GM21786 (cell line): ENCODE measurements around the gene BFSP1.
A peak's percentile ranks its signal among the peaks of the same experiment; 100 is the strongest.

Experiments
- ATAC-seq: cut with Tn5 transposase; IDR thresholded peaks from one replicate; pipeline ENCODE4 v1.9.1; 2021; ENCODE audit not compliant: unreplicated experiment

BFSP1 gene

DNA sequence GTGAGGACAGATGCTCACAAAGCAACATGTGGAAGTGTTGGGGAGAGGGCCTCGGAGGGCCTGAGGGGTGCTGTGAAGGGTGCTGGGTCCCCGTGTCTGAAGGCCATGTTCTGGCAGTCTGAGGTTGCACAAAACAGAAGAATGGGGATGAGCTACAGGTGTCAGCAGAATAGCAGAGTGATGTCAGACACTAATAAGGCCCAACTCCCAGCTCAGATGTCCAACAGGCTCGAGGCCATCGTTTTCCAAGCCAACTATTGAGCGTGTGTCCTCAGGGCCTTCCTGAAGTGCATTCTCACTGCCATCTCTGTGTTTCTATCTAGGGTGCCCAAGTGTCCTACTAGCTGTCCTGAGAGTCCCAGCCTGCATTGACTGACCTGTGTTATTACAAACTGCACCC is 7.9 kb downstream of the BFSP1 start:
- ATAC-seq: no peak

DNA sequence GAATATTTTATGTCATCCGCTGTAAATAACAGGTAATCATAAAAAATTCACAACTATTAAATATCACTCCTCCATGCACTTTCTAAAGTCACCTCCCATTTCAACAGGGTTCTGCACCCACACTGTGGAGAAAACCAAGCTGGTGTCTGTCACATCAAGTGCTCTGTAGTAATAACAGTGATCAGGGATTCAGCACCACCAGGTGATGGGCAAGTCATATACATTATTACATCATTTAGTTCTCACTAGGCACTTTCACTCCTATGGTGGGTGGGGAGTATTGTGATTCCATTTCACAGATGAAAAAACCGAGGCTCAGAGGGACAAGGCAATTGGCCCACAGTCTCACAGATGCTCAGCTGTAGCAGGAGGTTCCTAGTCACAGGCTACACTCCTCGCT is 8.7 kb downstream of the BFSP1 start:
- ATAC-seq: no peak

DNA sequence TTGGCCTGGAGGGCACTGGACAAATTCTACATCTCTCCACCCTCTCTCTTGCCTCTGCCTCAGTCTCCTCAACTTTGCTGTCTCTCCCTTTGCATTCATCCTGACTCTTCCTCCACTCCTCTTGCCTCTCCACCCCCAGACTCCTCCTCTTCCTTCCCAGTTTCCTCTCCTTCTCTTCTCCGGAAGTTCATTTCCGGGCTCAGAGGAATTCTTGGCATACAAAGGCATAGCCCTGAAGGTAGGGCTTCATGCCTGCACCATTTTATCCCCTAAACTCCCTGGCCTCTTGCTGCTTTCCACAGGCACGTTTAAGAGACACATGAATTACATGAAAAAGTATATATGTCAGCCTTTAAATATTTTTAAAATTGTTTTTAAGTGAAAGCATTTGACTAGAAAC is 10.6 kb downstream of the BFSP1 start:
- no peak for ATAC-seq

DNA sequence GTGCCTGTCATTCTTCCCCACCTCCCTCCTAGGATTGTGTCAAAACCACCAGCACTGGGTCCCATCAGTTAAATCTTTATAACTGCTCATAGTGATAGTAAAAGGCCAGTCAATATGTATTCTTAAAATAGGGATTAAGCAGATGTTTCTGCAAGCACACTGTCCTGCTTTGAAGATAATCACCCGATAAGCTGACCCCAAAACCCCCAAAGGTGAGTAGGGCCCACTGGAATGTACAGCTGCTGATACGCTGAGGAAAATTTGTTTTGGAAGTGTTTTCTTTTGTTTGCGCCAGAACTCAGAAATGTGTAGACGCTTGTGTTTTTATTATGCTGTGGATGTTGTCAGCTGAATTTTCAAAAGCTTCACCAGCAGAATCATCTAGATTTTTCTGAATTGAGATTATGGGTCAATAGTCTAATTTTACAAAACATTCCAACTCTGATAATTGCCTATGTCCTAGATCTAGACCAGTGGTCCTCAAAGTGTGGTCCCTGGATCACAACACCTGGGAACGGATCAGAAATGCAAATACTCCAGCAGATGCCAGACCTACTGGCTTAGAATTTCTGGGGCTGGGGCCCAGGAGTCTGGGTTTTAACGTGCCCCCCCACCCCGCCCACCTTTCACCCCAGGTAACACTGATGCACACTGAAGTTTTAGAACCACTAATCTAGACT is 11.4 kb downstream of the BFSP1 start:
- no peak for ATAC-seq

DNA sequence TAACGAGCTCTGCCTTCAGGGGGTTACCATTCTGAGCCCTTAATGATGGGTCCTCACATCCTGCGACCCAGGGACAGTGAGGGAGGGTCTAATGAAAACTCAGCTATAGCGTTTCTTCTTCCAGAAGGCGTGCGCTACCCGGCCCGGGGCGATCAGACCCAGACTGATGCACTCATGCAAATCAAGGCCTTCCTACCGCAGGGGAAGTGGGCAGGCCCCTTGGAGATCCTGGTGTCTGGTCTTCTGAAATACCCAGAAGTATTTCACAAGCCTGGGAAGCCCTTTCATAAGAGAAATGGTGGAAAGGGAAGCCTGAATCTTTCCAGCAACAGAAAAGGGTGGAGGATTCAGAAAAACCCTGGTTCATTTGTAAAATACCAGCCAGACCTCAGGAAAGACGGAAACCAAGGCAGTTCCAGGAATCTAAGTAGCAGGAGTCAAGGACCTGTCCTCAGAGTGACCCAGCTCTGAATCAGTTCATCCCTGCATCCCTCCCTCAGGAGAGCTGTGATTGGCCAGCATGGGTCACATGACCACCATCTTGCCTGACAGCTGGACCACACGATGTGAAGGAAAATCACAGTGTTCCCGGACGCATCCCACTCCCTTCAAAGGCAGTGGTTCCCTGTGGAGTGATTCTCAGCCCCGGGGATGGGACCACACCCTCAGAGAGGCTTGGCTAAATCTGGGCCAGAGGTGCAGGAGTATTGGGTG is 12.7 kb downstream of the BFSP1 start:
- ATAC-seq: no peak

DNA sequence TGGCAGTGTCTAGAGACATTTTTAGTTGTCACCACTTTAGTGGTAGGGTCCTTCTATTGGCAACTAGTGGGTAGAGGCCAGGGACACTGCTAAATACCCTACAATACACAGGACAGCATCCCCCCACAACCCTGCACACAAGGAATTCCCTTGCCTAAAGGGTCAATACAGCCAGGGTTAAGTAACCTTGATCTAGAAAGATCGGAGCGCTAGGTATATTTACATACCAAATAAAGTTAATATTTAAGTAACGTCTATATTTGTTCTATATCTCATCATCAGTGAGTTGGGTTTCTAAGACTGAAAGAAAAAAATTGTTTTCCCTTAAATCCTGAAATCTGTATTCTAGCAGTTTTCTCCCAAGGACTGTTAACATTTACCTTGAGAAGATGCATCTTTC is 16.1 kb downstream of the BFSP1 start:
- no peak for ATAC-seq

DNA sequence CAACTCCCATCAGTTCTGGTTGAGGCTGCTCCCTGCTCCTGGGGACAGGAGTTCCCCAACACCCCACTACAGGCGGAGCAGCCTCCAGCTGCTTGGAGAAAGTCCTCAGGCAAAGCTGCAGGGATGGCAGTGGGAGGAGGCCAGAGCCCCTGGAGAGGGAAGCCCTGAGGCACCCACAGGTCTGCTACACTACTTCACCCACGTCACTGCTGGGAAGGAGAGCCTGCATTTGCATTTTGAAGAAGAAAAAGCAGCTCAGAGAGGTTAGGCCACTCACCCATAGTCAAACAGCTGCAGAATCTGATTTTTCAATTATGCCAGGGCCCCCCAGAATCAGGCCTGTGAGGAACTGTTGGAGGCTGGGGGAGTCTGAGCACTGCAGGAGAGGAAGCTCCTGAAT is 17.2 kb downstream of the BFSP1 start:
- no peak for ATAC-seq

DNA sequence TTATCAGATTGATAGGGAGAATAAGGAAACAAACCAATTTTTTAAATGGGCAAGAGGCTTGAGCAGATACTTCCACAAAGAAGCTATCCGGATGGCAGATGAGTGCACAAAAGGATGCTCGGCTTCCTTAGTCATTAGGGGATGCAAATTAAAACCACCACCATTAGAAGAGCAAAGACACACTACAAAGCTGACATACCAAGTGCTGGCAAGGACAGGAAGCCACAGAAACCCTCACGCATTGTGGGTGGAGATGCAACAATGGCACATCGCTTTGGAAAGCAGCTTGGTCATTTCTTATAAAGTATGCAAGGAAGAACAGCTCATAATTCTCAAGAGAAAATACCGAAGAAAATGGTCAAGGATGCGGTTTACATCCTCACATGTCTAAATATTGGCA is 19.8 kb downstream of the BFSP1 start:
- ATAC-seq: no peak

DNA sequence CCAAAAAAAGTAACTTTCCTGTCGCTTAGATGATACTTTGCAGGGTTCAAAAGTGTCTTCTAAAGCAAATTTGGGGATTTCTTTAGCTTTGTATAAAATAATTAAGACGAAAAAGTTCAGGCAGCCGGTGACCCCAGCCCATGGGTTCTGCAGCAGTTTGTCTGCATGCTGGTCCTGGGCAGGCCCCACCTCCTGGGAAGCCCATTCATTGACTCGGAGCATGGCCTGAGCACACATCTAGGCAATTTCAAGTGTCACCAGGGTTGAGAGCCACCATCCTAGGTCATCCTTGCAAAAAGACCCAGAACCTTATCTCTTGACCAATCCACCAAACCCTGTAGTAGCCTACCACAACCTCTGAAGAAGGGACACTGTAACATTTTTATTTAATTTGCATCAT is 20.6 kb downstream of the BFSP1 start:
- ATAC-seq: no peak

DNA sequence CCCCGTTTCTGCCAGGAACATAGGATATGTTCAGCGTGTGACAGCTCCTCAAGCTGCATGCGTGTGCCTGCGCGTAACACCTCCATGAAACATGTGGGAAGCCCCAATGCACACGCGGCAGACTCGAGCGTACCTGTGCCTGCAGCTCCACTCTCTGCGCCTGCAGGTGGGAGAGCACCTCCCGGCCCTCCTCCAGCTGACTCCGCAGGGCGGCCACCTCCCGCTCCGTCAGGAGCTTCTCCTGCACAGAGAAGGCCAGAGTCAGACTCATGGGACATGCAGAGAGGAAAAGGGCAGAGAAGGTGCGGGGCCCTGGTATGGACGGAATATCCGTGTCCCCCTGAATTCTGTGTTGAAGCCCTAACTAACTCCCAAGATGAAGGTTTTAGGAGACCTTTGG is 22.4 kb downstream of the BFSP1 start:
- no peak for ATAC-seq

DNA sequence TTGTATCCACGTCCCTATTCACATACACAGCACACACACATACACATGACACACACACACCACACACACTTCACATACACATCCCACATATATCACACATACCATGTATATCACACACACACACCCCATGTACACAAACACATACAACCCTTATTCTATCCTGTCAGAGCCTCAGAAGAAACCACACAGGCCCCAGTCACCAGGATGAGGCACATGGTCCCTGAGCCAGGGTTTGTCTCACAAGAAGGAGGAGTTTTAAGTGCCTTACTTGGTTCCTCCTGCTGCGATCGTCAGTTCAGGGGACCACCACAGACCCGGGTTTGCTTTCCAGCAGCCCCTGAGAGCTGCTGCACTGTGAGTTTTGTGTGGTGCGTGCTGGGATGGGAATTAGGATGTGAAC is 23.6 kb downstream of the BFSP1 start:
- no peak for ATAC-seq

DNA sequence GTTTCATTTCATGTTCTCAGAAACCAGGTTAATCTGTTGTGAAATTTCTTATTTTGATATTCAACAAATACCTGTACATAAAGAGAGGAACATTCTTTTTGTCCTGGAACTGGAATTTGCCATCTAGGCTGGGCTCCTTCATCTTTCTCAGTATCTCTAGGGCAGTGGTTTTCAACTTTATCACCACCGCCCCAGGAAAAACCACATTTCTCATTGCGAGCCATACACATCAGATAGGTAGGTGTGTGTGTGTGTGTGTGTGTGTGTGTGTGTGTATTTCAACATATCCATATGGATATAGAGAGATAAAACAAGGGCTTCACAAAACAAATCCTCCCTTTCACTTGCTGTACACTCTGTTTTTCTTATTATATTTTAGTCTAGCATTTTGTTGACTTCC is 24.1 kb downstream of the BFSP1 start:
- ATAC-seq: no peak

DNA sequence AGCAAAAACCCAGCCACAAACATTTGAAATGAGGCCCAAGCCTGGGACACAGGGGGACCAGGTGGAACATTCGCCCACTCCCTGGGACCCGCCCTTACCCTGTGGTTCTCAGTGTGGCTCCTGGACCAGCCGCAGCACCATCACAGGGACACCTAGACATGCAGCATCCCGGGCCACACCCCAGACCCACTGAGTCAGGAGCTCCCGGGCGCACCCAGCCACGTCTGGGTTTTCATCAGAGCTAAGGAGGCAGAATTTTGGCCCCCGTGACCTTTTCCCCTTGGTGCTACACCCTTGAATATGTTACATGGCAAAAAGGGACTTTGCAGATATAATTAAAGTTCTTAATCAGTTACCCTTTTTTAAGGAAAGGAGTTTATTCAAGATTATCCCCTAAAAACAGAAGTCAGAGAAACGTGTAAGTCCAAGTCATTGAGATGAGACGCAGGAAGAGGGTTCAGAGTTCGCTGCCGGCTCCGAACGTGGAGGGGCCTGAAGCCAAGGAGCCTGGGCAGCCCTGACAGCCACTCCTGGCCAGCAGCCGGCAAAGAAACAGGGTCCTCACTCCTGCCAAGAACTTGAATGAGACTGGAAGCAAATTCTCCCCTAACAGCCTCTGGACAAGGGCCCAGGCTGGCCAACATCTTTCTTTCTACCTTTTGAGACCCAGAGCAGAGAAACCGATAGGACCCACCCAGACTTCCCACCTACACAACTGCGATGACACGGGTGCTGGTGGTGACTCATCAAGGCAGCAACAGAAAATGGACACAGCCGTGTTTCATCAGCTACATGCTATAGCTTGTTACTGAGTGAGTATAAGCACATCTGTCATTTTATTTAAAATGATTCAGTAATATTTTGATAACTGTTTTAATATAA is 25.3 kb downstream of the BFSP1 start:
- ATAC-seq: no peak

DNA sequence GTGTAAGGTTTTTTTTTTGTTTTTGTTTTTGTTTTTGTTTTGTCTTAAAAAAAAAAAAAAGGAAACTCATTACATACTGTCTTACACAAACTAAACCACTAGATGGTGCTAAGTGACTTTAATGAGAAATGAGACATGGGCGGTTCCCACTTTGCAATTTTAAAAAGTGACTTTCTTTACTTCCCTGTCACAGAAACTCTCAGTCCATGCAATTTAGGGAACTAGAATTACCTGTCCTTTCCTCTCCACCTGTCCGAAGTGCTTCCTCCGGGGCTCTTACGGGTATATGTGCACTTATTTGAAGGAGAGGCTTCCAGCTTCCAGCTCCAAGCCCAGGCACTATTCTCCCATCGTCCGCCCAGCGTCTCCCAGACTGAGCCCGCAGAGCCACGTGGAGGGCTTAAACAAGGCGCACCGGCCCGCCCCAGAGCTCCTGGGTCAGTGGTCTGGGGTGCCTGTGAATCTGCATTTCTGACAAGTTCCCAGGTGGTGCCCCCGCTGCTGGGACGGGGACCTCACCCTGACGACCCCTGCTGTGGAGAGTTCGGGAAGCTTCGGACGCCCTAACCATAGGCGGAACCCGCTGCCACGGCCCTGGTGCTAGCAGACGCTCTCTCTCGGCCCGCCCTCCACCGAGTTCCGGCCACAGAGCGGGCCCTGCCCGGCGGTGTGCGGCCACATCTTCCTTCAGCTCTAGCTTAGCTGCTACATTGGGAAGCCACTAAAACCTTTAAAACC is 26.1 kb downstream of the BFSP1 start:
- peak; percentile 63 for ATAC-seq

DNA sequence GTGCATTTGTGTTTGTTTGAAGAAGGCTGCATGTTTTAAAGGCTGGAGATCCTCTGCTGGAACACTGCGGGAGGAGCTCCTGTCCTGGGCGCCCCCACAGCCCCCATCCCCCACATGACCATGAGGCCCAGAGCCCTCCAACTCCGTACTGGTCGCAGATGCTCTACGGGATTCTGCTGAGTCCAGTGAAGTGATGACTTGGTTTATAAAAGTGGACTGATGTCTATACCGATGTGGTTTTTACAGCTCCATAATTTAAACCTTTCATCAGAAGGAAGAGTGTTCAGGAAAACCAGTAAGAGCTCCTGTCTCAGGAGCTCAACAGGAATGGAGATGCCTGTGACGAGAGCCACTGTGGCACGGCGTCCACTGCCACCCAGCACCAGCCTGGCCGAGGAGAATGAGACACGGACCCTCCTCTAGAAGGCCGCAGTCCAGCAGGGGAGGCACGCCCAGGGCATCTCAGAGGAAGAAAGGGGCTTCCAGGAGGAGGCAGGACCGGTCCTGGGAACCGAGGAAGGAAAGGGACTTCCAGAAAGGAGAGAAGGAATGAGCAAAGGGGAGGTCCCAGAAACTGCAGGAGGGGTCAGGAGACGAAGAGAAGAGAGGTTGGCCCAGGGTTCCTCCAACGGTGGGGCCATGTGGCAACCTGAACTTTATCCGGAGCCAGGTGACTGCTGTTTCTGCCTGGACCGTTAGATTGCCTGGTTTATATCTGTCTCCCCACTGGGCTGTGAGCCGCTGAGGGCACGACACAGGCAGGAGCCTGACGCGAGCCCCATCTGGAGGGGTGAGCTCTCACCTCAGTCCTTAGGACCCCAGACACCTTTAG is 26.9 kb downstream of the BFSP1 start:
- ATAC-seq: peak; percentile 19

DNA sequence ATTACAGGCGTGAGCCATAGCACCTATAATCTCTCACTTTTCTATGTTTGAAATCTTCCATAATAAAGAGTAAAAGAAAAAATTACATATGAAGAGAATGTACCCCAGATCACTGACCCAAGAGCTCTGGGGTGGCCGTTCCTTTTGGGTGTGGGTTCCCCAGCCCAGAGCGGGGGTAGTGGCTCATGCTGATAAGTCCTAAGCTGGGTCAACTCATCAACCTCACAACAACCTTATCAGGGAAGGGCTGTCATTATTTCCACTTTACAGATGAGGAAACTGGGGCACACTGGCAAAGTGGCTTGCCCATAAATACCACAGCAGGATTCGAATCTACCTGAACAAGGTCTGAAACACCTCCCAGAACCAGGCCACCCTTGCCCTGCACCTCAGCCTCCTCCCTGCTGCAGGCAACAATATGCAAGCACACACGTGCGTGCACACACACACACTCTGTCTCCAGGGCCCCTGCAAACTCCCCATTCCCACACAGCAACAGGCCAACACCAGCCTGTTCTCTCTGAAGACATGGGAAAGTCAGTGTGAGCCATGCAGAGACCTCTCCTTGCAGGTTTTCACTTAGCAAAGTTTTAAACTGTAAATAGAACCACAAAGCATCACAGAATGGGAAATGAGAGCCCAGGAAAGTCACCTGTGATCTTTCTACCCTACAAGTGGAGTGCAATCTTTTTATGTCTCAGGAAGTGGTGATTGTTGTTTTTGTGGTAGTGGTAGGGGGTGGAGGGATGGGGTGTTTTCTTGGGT is 27.7 kb downstream of the BFSP1 start:
- no peak for ATAC-seq

DNA sequence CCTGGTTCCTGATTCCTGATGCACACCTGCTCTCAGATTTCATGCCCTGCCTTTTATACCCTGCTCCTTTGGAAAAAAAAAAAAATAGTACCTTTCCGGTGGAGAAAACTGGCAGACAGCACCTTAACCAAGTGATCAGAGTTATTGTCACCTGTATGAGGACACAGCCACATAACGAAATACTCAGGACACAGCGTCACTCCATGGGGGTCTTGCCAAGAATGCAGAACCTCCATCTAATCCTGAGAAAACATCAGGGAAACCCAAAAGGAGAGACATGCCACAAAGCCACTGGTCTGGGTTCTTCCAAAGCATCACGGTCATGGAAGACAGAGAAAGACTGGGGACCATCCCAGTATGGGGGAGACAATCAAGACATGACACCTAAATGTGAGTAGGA is 29.1 kb downstream of the BFSP1 start:
- no peak for ATAC-seq

DNA sequence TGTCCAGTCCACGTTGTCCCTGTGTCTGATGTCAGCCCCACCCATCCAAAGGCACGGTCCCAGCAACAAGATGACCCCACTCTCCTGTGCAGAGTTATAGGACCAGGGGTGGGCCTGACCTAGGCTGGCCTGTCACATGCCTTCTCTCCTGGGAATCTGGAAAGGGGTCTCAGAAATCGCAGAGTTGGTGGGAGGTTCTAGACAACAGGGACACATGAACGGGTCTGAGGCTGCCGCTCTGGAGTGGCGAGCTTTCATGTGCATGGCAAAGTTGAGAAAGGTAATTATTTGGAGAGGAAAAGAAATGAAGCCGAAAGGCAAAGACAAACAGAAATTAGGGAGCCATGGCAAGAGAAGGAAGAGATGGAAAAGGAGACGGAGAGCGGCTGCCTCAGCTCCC is 29.5 kb downstream of the BFSP1 start:
- no peak for ATAC-seq

DNA sequence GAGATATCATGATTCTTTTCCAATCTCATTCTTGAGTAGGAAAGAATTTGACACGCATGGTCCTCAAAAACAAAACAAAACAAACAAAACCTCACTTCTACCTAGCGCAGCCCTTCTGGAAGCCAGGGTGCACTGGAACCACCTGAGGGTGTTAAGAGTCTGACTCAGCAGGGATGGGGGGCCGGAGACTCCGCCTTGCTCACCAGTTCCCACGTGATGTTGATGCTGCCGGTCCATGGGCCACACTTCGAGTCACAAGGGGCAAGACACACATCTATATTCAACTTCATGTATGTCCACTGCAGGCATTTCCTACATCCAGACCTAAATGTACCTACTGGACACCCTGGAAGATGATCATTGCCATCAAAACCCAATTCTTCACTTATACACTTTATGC is 30.4 kb downstream of the BFSP1 start:
- ATAC-seq: no peak

DNA sequence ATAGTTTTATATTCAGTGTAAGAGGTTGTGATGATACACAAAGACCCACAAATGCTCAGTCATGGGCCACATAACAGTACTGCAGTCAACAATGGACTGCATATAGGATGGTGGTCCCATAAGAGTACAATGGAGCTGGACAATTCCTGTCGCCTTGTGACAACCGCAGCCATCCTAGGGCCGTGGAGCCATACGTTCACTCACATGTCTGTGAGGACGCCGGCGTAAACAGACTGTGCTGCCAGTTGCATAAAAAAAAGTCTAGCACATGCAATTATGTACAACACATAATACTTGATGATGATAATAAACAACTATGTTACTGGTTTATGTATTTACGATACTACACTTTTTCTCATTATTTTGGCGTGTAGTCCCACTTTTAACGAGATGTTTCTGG is 30.9 kb downstream of the BFSP1 start:
- ATAC-seq: no peak
